Adipocyte (in vitro differentiated cells): Measurements from ENCODE around the gene UMODL1.
"Not testable (repeated sequence)": the region's sequence is repeated elsewhere in the genome, so short reads cannot be mapped to it uniquely, and the experiment has no call there.

Experiments used
- DNase-seq: peaks from one replicate; pipeline ENCODE4 v3.0.0-alpha.2; 2015; ENCODE audit warnings: low read depth
- H3K27me3 ChIP-seq: replicated peaks from 2 replicates; pipeline ENCODE4 v1.7.0; 2013; ENCODE audit warnings: mild to moderate bottlenecking, low read length, moderate library complexity; ENCODE audit not compliant: control insufficient read depth, insufficient read depth
- H3K36me3 ChIP-seq: 2 replicates; pipeline ENCODE4 v1.7.0; 2013; ENCODE audit warnings: low read length, mild to moderate bottlenecking, moderate library complexity; ENCODE audit not compliant: control insufficient read depth, insufficient read depth, severe bottlenecking
- H3K4me1 ChIP-seq: 2 replicates; pipeline ENCODE4 v1.7.0; 2013; ENCODE audit warnings: mild to moderate bottlenecking, low read length, moderate library complexity; ENCODE audit not compliant: control insufficient read depth, insufficient read depth
- H3K4me3 ChIP-seq: 2 replicates; pipeline ENCODE4 v1.7.0; 2013; ENCODE audit warnings: mild to moderate bottlenecking, low read length, moderate library complexity
- H3K9ac ChIP-seq: 2 replicates; pipeline ENCODE4 v1.7.0; 2013; ENCODE audit warnings: mild to moderate bottlenecking, low read length, moderate library complexity
- H3K9me3 ChIP-seq: 2 replicates; pipeline ENCODE4 v1.7.0; 2013; ENCODE audit warnings: mild to moderate bottlenecking, low read length, moderate library complexity; ENCODE audit not compliant: control insufficient read depth

Gene UMODL1

GRCh38 chr21:42169758-42170157 is 98.6 kb downstream of the UMODL1 start:
- Histone ChIP-seq H3K36me3 (no peaks in the 10 kb centered on the region), H3K4me3 (no peak overlapping the region), H3K27me3 (no peaks in the 10 kb centered on the region), H3K9ac (no peak overlapping the region), H3K9me3 (peaks cover 2% of the 10 kb centered on the region), H3K4me1 (peaks cover 5% of the 10 kb centered on the region)
- no peak for DNase-seq

- no peaks in the 10 kb centered on the region for H3K36me3 ChIP-seq
- H3K4me3 ChIP-seq: no peak overlapping the region
- no peaks in the 10 kb centered on the region for H3K27me3 ChIP-seq
- peaks cover 2% of the 10 kb centered on the region for H3K9me3 ChIP-seq
- H3K4me1 ChIP-seq: peaks cover 8% of the 10 kb centered on the region
- H3K9ac ChIP-seq: no peak overlapping the region
- no peak for DNase-seq
Observed at GRCh38 chr21:42171091-42172053, 100.3 kb downstream of the UMODL1 start.

- DNase-seq: no peak
- H3K4me3 ChIP-seq: no peak overlapping the region
- no peaks in the 10 kb centered on the region for H3K36me3 ChIP-seq
- no peak overlapping the region for H3K9ac ChIP-seq
- peaks cover 2% of the 10 kb centered on the region for H3K9me3 ChIP-seq
- peaks cover 1% of the 10 kb centered on the region for H3K27me3 ChIP-seq
- peaks cover 19% of the 10 kb centered on the region for H3K4me1 ChIP-seq
Observed at GRCh38 chr21:42172596-42173483, 101.7 kb downstream of the UMODL1 start.

- Histone ChIP-seq H3K4me1 (peaks cover 19% of the 10 kb centered on the region), H3K36me3 (no peaks in the 10 kb centered on the region), H3K4me3 (no peak overlapping the region), H3K9ac (no peak overlapping the region), H3K9me3 (peaks cover 2% of the 10 kb centered on the region), H3K27me3 (peaks cover 5% of the 10 kb centered on the region)
- DNase-seq: no peak
Observed at GRCh38 chr21:42174173-42174572, 103.1 kb downstream of the UMODL1 start.

- H3K36me3 ChIP-seq: no peaks in the 10 kb centered on the region
- no peak overlapping the region for H3K9ac ChIP-seq
- no peaks in the 10 kb centered on the region for H3K9me3 ChIP-seq
- H3K27me3 ChIP-seq: peaks cover 5% of the 10 kb centered on the region
- peaks cover 19% of the 10 kb centered on the region for H3K4me1 ChIP-seq
- H3K4me3 ChIP-seq: no peak overlapping the region
- no peak for DNase-seq
Observed at GRCh38 chr21:42175110-42175710, 104.1 kb downstream of the UMODL1 start.

GRCh38 chr21:42176859-42177258 is 105.7 kb downstream of the UMODL1 start:
- peak; percentile 4 for DNase-seq
- Histone ChIP-seq H3K27me3 (peaks cover 11% of the 10 kb centered on the region), H3K4me1 (peaks cover 14% of the 10 kb centered on the region)

GRCh38 chr21:42179316-42179715 is 108.2 kb downstream of the UMODL1 start:
- Histone ChIP-seq H3K27me3 (peaks cover 11% of the 10 kb centered on the region), H3K9me3 (no peaks in the 10 kb centered on the region), H3K4me1 (peaks cover 14% of the 10 kb centered on the region), H3K9ac (no peak overlapping the region), H3K4me3 (no peak overlapping the region), H3K36me3 (no peaks in the 10 kb centered on the region)
- DNase-seq: no peak

More at GRCh38 chr21:42176859-42177258, 105.7 kb downstream of the UMODL1 start:
- H3K9ac ChIP-seq: no peak overlapping the region
- H3K9me3 ChIP-seq: no peaks in the 10 kb centered on the region
- no peak overlapping the region for H3K4me3 ChIP-seq
- no peaks in the 10 kb centered on the region for H3K36me3 ChIP-seq

GRCh38 chr21:42180001-42180400 is 108.9 kb downstream of the UMODL1 start:
- H3K36me3 ChIP-seq, H3K9me3 ChIP-seq, H3K9ac ChIP-seq, DNase-seq, H3K4me3 ChIP-seq: not testable (repeated sequence)
- peaks cover 11% of the 10 kb centered on the region for H3K27me3 ChIP-seq
- H3K4me1 ChIP-seq: peaks cover 14% of the 10 kb centered on the region

- peaks cover 9% of the 10 kb centered on the region for H3K27me3 ChIP-seq
- H3K36me3 ChIP-seq: no peaks in the 10 kb centered on the region
- no peaks in the 10 kb centered on the region for H3K9me3 ChIP-seq
- H3K4me3 ChIP-seq: no peak overlapping the region
- H3K4me1 ChIP-seq: no peaks in the 10 kb centered on the region
- H3K9ac ChIP-seq: no peak overlapping the region
- no peak for DNase-seq
Observed at GRCh38 chr21:42182713-42183371, 111.7 kb downstream of the UMODL1 start.

GRCh38 chr21:42183374-42184266 is 112.5 kb downstream of the UMODL1 start:
- Histone ChIP-seq H3K9ac (no peak overlapping the region), H3K27me3 (peaks cover 5% of the 10 kb centered on the region), H3K4me3 (no peak overlapping the region), H3K9me3 (no peaks in the 10 kb centered on the region), H3K36me3 (no peaks in the 10 kb centered on the region), H3K4me1 (peaks cover 7% of the 10 kb centered on the region)
- DNase-seq: no peak
